T-helper 17 cell (primary cell): ENCODE measurements around the gene GNA12. TPM values are rescaled to one million over a fixed set of nuclear protein-coding genes. Genes with fewer than 3 reads are reported as not detected.
A peak's percentile ranks its signal among the peaks of the same experiment; 100 is the strongest.
"Not testable (repeated sequence)": the region's sequence is repeated elsewhere in the genome, so short reads cannot be mapped to it uniquely, and the experiment has no call there.

Experiments
- ATAC-seq: fragments of 150-1000 bp; cut with Tn5 transposase; 2 replicates; pipeline ENCODE4 v1.10.0; 2021; ENCODE audit warnings: mild to moderate bottlenecking, moderate library complexity
- DNase-seq, 3 donors: peaks; one replicate each; pipeline versions ENCODE4 v3.0.0 to v3.0.0-alpha.2; 2020 to 2021
- H3K9me3 ChIP-seq: one replicate; pipeline ENCODE4 v1.7.0; 2013; ENCODE audit warnings: low read length, mild to moderate bottlenecking; ENCODE audit not compliant: control insufficient read depth, poor library complexity, severe bottlenecking
- H3K27ac Mint-ChIP-seq: one replicate; pipeline ENCODE4 v1.8.0; 2022; ENCODE audit warnings: mild to moderate bottlenecking, moderate library complexity, mixed read lengths
- H3K27me3 Mint-ChIP-seq: one replicate; pipeline ENCODE4 v1.8.0; 2022; ENCODE audit warnings: mixed read lengths
- H3K36me3 Mint-ChIP-seq: one replicate; pipeline ENCODE4 v1.8.0; 2022; ENCODE audit warnings: low read depth, mixed read lengths
- H3K4me1 Mint-ChIP-seq: one replicate; pipeline ENCODE4 v1.8.0; 2022; ENCODE audit warnings: mild to moderate bottlenecking, mixed read lengths
- H3K4me3 Mint-ChIP-seq: one replicate; pipeline ENCODE4 v1.8.0; 2022; ENCODE audit warnings: mild to moderate bottlenecking, moderate library complexity, mixed read lengths
- total RNA-seq, 4 donors: library from RNA in 2 of 4; stranded (reverse) in 2 of 4; gene quantifications; one replicate each; pipeline ENCODE4 v1.2.3 and lab custom pipeline; 2022 to 2026

GNA12 gene
- total RNA-seq, 2 donors from 2014 or later: 13.5 to 19.2 TPM

GRCh38 chr7:2757904-2758672 lies 86.0 kb downstream of the GNA12 start:
- peak overlapping the region; percentile 71 for H3K27ac Mint-ChIP-seq
- ATAC-seq (peak; percentile 82), DNase-seq (no peak)
- H3K4me1 Mint-ChIP-seq: peaks cover 28% of the 10 kb centered on the region
- H3K9me3 ChIP-seq: no peaks in the 10 kb centered on the region
- no peaks in the 10 kb centered on the region for H3K27me3 Mint-ChIP-seq
- H3K36me3 Mint-ChIP-seq: peaks cover 4% of the 10 kb centered on the region
- peak overlapping the region; percentile 68 for H3K4me3 Mint-ChIP-seq

GRCh38 chr7:2757361-2757903 lies 86.7 kb downstream of the GNA12 start:
- no peaks in the 10 kb centered on the region for H3K27me3 Mint-ChIP-seq
- ATAC-seq (peak; percentile 9), DNase-seq (no peak)
- no peaks in the 10 kb centered on the region for H3K9me3 ChIP-seq
- H3K36me3 Mint-ChIP-seq: peaks cover 4% of the 10 kb centered on the region
- H3K4me1 Mint-ChIP-seq: peaks cover 31% of the 10 kb centered on the region
- peak overlapping the region; percentile 71 for H3K27ac Mint-ChIP-seq
- peak overlapping the region; percentile 45 for H3K4me3 Mint-ChIP-seq

GRCh38 chr7:2755531-2755930 lies 88.6 kb downstream of the GNA12 start:
- no peaks in the 10 kb centered on the region for H3K9me3 ChIP-seq
- Mint-ChIP-seq H3K36me3 (peaks cover 4% of the 10 kb centered on the region), H3K27ac (no peak overlapping the region), H3K4me1 (peaks cover 31% of the 10 kb centered on the region), H3K27me3 (no peaks in the 10 kb centered on the region), H3K4me3 (no peak overlapping the region)
- ATAC-seq (no peak), DNase-seq (no peak)

GRCh38 chr7:2754912-2755311 lies 89.2 kb downstream of the GNA12 start:
- no peak for ATAC-seq
- DNase-seq: no peak
- H3K27me3 Mint-ChIP-seq: no peaks in the 10 kb centered on the region
- H3K4me3 Mint-ChIP-seq: no peak overlapping the region
- no peaks in the 10 kb centered on the region for H3K9me3 ChIP-seq
- H3K36me3 Mint-ChIP-seq: peaks cover 4% of the 10 kb centered on the region
- H3K27ac Mint-ChIP-seq: no peak overlapping the region
- H3K4me1 Mint-ChIP-seq: peaks cover 28% of the 10 kb centered on the region

- no peaks in the 10 kb centered on the region for H3K27me3 Mint-ChIP-seq
- H3K4me1 Mint-ChIP-seq: peaks cover 22% of the 10 kb centered on the region
- H3K27ac Mint-ChIP-seq: no peak overlapping the region
- H3K4me3 Mint-ChIP-seq: no peak overlapping the region
- no peak for DNase-seq
- no peaks in the 10 kb centered on the region for H3K9me3 ChIP-seq
- H3K36me3 Mint-ChIP-seq: peaks cover 4% of the 10 kb centered on the region
- ATAC-seq: no peak
Observed at GRCh38 chr7:2754086-2754485, 90.0 kb downstream of the GNA12 start.

GRCh38 chr7:2753148-2753547 lies 91.0 kb downstream of the GNA12 start:
- no peak for ATAC-seq
- H3K9me3 ChIP-seq: no peaks in the 10 kb centered on the region
- no peak for DNase-seq
- Mint-ChIP-seq H3K36me3 (peaks cover 4% of the 10 kb centered on the region), H3K4me1 (peaks cover 16% of the 10 kb centered on the region), H3K4me3 (no peak overlapping the region), H3K27me3 (no peaks in the 10 kb centered on the region), H3K27ac (no peak overlapping the region)

- H3K27ac Mint-ChIP-seq: no peak overlapping the region
- peaks cover 10% of the 10 kb centered on the region for H3K4me1 Mint-ChIP-seq
- DNase-seq: no peak
- no peaks in the 10 kb centered on the region for H3K9me3 ChIP-seq
- no peak overlapping the region for H3K4me3 Mint-ChIP-seq
- H3K36me3 Mint-ChIP-seq: peaks cover 2% of the 10 kb centered on the region
- no peak for ATAC-seq
- no peaks in the 10 kb centered on the region for H3K27me3 Mint-ChIP-seq
Observed at GRCh38 chr7:2751086-2751485, 93.0 kb downstream of the GNA12 start.

GRCh38 chr7:2750004-2750407 lies 94.1 kb downstream of the GNA12 start:
- ATAC-seq (no peak), DNase-seq (no peak)
- no peaks in the 10 kb centered on the region for H3K9me3 ChIP-seq
- H3K27me3 Mint-ChIP-seq: no peaks in the 10 kb centered on the region
- no peaks in the 10 kb centered on the region for H3K36me3 Mint-ChIP-seq
- no peak overlapping the region for H3K4me3 Mint-ChIP-seq
- H3K4me1 Mint-ChIP-seq: peaks cover 14% of the 10 kb centered on the region
- H3K27ac Mint-ChIP-seq: no peak overlapping the region

- H3K27me3 Mint-ChIP-seq, ATAC-seq, H3K9me3 ChIP-seq, DNase-seq, H3K27ac Mint-ChIP-seq, H3K4me3 Mint-ChIP-seq, H3K36me3 Mint-ChIP-seq: not testable (repeated sequence)
- H3K4me1 Mint-ChIP-seq: peaks cover 14% of the 10 kb centered on the region
Observed at GRCh38 chr7:2748684-2749083, 95.4 kb downstream of the GNA12 start.

- H3K9me3 ChIP-seq, DNase-seq, H3K27ac Mint-ChIP-seq, H3K4me3 Mint-ChIP-seq, H3K27me3 Mint-ChIP-seq, ATAC-seq, H3K36me3 Mint-ChIP-seq: not testable (repeated sequence)
- peaks cover 11% of the 10 kb centered on the region for H3K4me1 Mint-ChIP-seq
Observed at GRCh38 chr7:2743523-2744185, 100.5 kb downstream of the GNA12 start.

- ATAC-seq (no peak), DNase-seq (no peak)
- H3K27me3 Mint-ChIP-seq: no peaks in the 10 kb centered on the region
- H3K27ac Mint-ChIP-seq: no peak overlapping the region
- no peaks in the 10 kb centered on the region for H3K9me3 ChIP-seq
- no peaks in the 10 kb centered on the region for H3K36me3 Mint-ChIP-seq
- H3K4me3 Mint-ChIP-seq: no peak overlapping the region
- H3K4me1 Mint-ChIP-seq: peaks cover 11% of the 10 kb centered on the region
Observed at GRCh38 chr7:2738766-2739549, 105.2 kb downstream of the GNA12 start.

- H3K36me3 Mint-ChIP-seq: no peaks in the 10 kb centered on the region
- H3K27me3 Mint-ChIP-seq: no peaks in the 10 kb centered on the region
- DNase-seq (no peak), ATAC-seq (no peak)
- no peak overlapping the region for H3K27ac Mint-ChIP-seq
- peaks cover 11% of the 10 kb centered on the region for H3K4me1 Mint-ChIP-seq
- H3K4me3 Mint-ChIP-seq: no peak overlapping the region
- H3K9me3 ChIP-seq: no peaks in the 10 kb centered on the region
Observed at GRCh38 chr7:2737771-2738540, 106.2 kb downstream of the GNA12 start.
